ENCODE data around the gene PDF.

The PDF gene

GRCh38 chr16:69338557-69339288 lies 8.3 kb upstream of the PDF start:
- DNase-seq: no peak

GRCh38 chr16:69334696-69335095 lies 4.3 kb upstream of the PDF start:
- DNase-seq: peak; percentile 12

- DNase-seq: no peak
Observed at GRCh38 chr16:69329369-69330285, 761 bp downstream of the PDF start.

- DNase-seq: peak; percentile 16
Observed at GRCh38 chr16:69328854-69329316, 1.5 kb downstream of the PDF start.

GRCh38 chr16:69327585-69328310 lies 2.6 kb downstream of the PDF start:
- peak; percentile 11 for DNase-seq

- peak; percentile 13 for DNase-seq
Observed at GRCh38 chr16:69326172-69326873, 4.1 kb downstream of the PDF start.

- peak; percentile 16 for DNase-seq
Observed at GRCh38 chr16:69325784-69326171, 4.6 kb downstream of the PDF start.

GRCh38 chr16:69324585-69325253 lies 5.7 kb downstream of the PDF start:
- DNase-seq: peak; percentile 14

- DNase-seq: peak; percentile 17
Observed at GRCh38 chr16:69324013-69324531, 6.3 kb downstream of the PDF start.

GRCh38 chr16:69323415-69323814 lies 7.0 kb downstream of the PDF start:
- DNase-seq: peak; percentile 13

GRCh38 chr16:69322343-69322742 lies 8.0 kb downstream of the PDF start:
- peak; percentile 8 for DNase-seq

- no peak for DNase-seq
Observed at GRCh38 chr16:69321080-69321479, 9.3 kb downstream of the PDF start.

- no peak for DNase-seq
Observed at GRCh38 chr16:69320740-69321073, 9.7 kb downstream of the PDF start.

GRCh38 chr16:69319826-69320739 lies 10.3 kb downstream of the PDF start:
- no peak for DNase-seq

- no peak for DNase-seq
Observed at GRCh38 chr16:69319381-69319780, 11.0 kb downstream of the PDF start.

GRCh38 chr16:69318911-69319289 lies 11.5 kb downstream of the PDF start:
- DNase-seq: no peak

GRCh38 chr16:69318177-69318910 lies 12.0 kb downstream of the PDF start:
- no peak for DNase-seq

GRCh38 chr16:69316595-69317034 lies 13.8 kb downstream of the PDF start:
- no peak for DNase-seq

- DNase-seq: no peak
Observed at GRCh38 chr16:69315486-69316311, 14.7 kb downstream of the PDF start.

Measured in activated T-cell treated with anti-CD3 and anti-CD28 coated beads, Interleukin-2, amount 50 U/mL, for 1 hour (primary cell).